HG03039 (cell line): ENCODE data around the gene PACRG.

Experiments used
- ATAC-seq: cut with Tn5 transposase; IDR thresholded peaks from one replicate; pipeline ENCODE4 v1.9.1; 2021; ENCODE audit warnings: mild to moderate bottlenecking, moderate library complexity; ENCODE audit not compliant: unreplicated experiment

PACRG gene

GRCh38 chr6:163229050-163229449 lies 501.3 kb downstream of the PACRG start:
- no peak for ATAC-seq

- ATAC-seq: no peak
Observed at GRCh38 chr6:163230901-163231300, 503.1 kb downstream of the PACRG start.

- ATAC-seq: no peak
Observed at GRCh38 chr6:163231356-163232014, 503.7 kb downstream of the PACRG start.

- no peak for ATAC-seq
Observed at GRCh38 chr6:163232015-163232523, 504.3 kb downstream of the PACRG start.

- ATAC-seq: no peak
Observed at GRCh38 chr6:163232649-163233048, 504.9 kb downstream of the PACRG start.

- no peak for ATAC-seq
Observed at GRCh38 chr6:163237110-163237509, 509.3 kb downstream of the PACRG start.

- no peak for ATAC-seq
Observed at GRCh38 chr6:163239572-163240340, 512.0 kb downstream of the PACRG start.

GRCh38 chr6:163240556-163240955 lies 512.8 kb downstream of the PACRG start:
- ATAC-seq: no peak

- no peak for ATAC-seq
Observed at GRCh38 chr6:163241683-163242082, 513.9 kb downstream of the PACRG start.

GRCh38 chr6:163243083-163243482 lies 515.3 kb downstream of the PACRG start:
- ATAC-seq: no peak

- ATAC-seq: no peak
Observed at GRCh38 chr6:163243692-163244589, 516.2 kb downstream of the PACRG start.

GRCh38 chr6:163248051-163248450 lies 520.3 kb downstream of the PACRG start:
- no peak for ATAC-seq

- no peak for ATAC-seq
Observed at GRCh38 chr6:163249651-163250101, 521.9 kb downstream of the PACRG start.

GRCh38 chr6:163250116-163250515 lies 522.3 kb downstream of the PACRG start:
- ATAC-seq: no peak

- ATAC-seq: no peak
Observed at GRCh38 chr6:163252061-163252591, 524.4 kb downstream of the PACRG start.

GRCh38 chr6:163253556-163254213 lies 525.9 kb downstream of the PACRG start:
- no peak for ATAC-seq

- no peak for ATAC-seq
Observed at GRCh38 chr6:163254341-163254835, 526.6 kb downstream of the PACRG start.

- no peak for ATAC-seq
Observed at GRCh38 chr6:163255265-163255664, 527.5 kb downstream of the PACRG start.

- no peak for ATAC-seq
Observed at GRCh38 chr6:163259689-163260088, 531.9 kb downstream of the PACRG start.
